HL-60/S4 treated with retinoic acid at 250 ng/mL for 4 days and 3 days (cell line): Measurements from ENCODE around the gene CIB4.
"Not testable (repeated sequence)": the region's sequence is repeated elsewhere in the genome, so short reads cannot be mapped to it uniquely, and the experiment has no call there.

ENCODE experiments used
- in situ Hi-C: fragments of 300-500 bp; cut with MboI; formaldehyde crosslinking; loops from 2 replicates; pipeline ENCODE4 v1.7.0; 2022; ENCODE audit warnings: low sequenced_read_pairs

The CIB4 gene

GRCh38 chr2:26572591-26572990 is 68.6 kb downstream of the CIB4 start:
- in situ Hi-C loops: no loop called here

DNA sequence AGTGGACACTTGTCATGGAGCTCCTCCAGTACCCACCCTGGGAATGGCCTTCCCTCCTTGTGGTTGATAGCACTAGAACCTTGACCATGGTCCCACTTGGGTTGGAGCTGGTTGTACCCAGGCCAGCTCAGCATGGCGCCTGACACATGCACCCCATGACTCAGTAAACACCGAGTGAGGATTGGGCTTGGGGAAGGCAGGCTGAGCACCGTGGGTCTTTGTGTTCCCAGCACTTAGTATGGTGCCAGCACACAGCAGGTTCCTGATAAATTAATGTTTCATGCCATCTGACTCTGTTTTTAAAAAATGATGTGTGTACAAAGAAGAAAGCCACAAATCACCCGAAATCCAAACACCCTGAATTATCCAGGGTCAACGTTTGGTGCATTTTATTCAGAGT is 69.8 kb downstream of the CIB4 start:
- in situ Hi-C loops: no loop called here

GRCh38 chr2:26570083-26570430 is 71.1 kb downstream of the CIB4 start:
- in situ Hi-C loops: no loop called here

GRCh38 chr2:26569216-26570082 is 71.7 kb downstream of the CIB4 start:
- in situ Hi-C loops: no loop called here

DNA sequence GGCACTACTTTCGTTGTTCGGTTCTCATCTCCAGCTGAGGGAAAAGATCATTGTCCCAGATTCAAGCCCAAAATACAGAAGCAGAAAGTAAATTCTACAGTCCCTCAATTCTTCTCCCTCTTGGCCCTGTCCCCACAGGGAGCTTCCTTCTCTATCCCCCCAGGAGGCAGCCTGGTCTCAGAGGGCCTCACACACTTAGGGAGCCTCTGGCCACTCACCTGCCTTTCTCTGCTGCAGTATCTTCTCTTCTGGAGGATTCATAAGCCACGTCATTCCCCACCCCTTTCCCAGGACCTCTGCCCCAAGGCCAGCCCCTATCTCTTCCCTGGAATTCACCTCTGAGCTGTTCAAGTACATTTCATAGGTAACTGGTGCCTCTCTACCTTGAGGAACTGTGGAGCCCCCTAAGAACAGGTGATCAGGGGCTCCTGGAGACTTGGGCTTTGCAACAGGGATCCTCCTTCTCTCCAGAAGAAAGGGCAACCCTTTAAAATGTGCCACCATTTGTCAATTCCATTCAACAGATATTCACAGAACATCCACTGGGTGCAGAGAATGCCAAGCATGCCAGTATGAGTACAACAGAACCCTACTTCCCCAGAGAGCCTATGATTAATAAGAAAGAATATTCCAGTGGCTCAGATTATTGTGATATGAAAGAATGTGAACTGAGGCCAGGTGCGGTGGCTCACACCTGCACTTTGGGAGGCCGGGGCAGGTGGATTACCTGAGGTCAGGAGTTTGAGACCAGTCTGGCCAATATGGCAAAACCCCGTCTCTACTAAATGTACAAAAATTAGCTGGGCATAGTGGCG is 72.9 kb downstream of the CIB4 start:
- in situ Hi-C loops: no loop called here

GRCh38 chr2:26567534-26567933 is 73.6 kb downstream of the CIB4 start:
- in situ Hi-C loops: no loop called here

DNA sequence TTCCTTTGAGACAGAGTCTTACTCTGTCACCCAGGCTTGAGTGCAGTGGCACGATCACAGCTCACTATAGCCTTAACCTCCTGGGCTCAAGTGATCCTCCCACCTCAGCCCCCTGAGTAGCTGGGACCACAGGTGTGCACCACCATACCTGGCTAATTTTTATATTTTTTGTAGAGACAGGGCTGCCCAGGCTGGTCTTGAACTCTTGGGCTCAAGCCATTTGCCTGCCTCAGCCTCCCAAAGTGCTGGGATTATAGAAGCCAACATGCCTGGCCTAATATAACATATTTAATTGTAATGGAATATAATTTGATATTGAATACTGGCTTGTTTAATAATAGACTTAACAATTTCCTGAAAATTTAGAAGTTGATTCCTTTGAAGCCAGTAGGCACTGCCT is 74.4 kb downstream of the CIB4 start:
- in situ Hi-C loops: not testable (repeated sequence)

DNA sequence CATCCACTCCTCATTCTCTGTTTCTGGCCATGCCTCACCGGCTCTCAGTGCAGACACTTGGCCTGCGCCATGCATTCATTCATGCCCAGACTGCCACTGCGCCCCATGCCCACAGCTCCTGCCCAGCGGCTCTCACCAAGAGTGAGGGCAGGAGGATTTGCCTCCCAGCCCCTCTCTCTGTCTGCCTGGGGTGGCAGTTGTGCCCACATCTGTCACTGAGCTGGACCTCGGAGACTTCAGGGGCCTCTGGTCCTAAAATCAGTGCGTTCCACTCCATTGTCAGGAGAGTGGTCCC is 75.1 kb downstream of the CIB4 start:
- in situ Hi-C loops: no loop called here

- in situ Hi-C loops: no loop called here
These were observed 77.0 kb downstream of the CIB4 start for GRCh38 chr2:26564121-26564644.

DNA sequence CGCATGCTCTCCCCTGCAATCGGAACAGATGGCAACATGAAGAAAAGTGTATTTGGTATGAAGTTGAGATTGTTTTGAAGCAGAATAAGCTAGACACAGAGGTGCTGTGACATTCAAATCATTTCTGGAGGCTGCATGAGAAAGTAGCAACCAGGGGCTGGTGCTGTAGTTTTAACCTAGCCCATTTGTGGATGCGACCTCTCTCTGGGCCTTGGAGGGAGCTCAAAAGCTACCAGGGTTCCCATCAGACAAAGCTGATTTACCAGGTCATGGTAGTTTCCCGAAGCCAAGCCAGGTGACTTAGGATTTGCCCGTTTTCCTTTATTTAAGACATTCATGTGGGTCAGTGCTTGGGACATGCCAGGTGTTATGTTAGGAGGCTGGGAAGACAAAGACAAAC is 77.5 kb downstream of the CIB4 start:
- in situ Hi-C loops: no loop called here

DNA sequence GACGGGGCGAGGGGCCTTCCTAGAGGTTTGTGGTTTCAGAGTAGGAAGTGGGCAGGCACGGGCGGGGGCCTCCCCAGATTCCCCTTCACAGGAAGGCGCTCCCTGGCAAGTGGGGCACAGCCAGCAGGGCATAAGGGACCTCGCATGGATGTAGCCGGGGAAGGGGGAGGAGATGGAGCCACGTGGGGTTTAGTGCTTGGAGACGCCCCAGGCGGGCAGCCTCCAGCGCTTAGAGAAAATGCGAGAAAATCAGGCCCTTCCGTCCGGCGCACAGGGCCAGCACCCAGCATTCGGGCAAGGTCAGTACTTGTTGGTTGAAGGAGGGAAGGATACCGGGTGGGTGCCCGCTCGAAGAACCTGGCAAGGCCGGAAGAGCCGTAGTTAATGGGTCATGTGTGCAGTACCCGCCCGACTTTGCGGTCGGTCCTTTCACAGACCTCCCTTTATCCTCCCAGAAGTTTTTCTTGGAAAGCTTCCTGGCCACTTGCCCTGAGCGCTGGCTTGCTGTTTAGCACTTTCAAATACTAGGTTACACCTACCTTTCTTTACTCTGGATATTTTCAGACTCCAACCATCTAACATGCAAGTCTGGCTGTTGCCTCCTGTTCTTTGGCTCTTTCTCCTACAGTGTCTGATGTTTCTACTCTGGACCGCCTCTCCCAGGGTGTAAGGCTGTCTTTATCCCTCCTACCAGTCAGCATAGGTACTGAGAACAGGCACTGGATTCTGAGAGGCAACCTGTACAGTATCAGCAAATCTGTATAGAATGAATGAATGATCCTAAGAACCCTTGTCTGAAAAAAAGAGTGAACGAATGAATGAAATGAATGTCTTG is 78.1 kb downstream of the CIB4 start:
- in situ Hi-C loops: no loop called here

DNA sequence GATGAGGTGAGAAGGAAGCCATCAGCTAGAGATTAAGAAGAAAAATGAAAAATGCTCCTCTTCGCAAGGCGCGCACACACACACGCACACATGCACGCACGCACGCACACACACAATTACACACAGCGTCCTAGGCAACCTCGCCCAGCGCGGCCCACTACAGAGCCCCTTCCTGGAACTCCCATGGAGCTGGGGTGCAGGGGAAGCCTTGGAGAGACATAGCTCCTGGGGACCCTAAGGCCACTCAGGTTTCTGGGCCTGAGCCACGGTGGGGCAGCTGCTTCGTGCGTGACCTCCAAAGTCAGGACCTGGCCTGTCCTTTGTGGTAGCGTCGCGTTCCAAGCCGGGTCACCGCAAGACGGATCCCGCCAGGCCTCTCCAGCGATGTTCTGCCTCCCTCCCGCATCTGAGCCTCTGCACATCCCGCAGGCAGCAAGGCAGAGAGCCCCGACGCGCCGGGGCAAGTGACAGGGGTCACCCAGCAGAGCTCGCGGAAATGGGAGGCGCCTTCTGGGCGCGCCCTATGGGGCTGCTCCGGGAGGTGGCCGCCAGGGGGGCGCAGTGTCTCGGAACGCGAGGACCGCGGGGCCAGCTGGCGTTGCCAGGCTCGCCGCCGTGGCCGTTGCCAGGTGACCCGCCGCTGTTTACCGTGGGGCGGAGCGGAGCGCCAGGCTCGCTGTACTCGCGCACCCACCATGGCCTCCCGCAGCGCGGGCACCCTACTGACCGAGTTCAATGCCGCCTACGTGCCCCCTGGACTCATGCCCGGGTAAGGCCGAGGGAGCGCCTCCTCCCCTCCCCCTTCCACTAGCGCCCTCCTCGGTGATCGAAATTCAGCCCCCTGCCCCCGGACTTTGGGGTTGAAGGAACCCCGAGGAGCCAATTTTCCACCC is 79.0 kb downstream of the CIB4 start:
- in situ Hi-C loops: no loop called here

GRCh38 chr2:26561376-26561775 is 79.8 kb downstream of the CIB4 start:
- in situ Hi-C loops: no loop called here

DNA sequence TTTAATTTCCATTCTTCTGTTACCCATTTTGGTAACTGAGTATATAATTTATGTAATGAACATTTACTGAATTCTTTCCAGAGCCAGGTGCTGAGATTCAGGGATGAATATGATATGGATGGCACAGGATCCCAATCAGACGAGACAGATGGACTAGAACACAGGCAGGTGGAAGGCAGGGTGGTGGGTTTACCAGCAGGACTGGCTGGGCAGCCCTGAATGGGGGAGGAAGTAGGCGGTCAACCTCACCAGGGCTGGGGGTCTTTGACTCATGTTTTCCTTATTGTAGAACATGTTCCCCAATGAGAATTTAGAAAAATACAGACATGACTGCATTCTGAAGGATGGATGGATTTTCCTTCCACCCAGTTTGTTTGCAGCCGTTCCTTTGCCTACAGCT is 80.3 kb downstream of the CIB4 start:
- in situ Hi-C loops: no loop called here

DNA sequence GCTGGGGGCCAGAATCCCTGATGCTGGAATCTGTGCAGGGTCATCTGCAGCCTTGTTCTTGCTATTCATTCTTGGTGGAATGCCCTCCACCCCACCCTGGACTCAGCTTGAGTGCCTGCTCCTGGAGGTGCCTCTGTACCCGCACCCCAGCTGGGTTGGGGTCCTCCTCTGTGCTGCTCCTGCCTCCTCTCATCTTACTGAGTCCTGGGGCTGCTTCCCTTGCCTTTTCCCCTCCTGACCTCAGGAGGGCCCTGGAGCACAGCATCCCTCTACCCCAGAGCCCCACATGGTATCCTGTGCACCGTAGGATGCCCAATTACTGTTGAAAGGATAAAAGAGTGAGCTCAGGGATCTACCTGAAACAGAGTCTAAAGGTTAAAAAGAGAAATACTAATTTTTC is 81.6 kb downstream of the CIB4 start:
- in situ Hi-C loops: no loop called here

DNA sequence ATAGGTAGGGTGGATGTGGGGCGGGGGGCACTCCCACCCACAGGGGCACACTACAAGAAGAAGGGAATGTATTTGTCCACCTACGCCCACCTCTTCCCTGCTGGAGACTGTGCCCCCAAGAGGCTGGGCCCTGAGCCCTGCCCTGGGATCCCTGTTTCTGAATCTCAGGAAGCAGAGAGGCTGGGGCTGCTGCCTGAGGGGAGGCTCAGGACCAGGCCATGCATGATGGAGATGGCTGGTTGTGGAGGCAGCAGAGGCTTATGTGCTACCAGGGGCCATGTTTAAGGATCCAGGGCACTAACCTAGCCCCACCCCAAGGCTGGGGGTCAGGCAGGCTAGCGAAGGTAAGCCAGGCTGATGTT is 82.1 kb downstream of the CIB4 start:
- in situ Hi-C loops: no loop called here

- in situ Hi-C loops: no loop called here
These were observed 82.7 kb downstream of the CIB4 start for GRCh38 chr2:26558271-26559043.

DNA sequence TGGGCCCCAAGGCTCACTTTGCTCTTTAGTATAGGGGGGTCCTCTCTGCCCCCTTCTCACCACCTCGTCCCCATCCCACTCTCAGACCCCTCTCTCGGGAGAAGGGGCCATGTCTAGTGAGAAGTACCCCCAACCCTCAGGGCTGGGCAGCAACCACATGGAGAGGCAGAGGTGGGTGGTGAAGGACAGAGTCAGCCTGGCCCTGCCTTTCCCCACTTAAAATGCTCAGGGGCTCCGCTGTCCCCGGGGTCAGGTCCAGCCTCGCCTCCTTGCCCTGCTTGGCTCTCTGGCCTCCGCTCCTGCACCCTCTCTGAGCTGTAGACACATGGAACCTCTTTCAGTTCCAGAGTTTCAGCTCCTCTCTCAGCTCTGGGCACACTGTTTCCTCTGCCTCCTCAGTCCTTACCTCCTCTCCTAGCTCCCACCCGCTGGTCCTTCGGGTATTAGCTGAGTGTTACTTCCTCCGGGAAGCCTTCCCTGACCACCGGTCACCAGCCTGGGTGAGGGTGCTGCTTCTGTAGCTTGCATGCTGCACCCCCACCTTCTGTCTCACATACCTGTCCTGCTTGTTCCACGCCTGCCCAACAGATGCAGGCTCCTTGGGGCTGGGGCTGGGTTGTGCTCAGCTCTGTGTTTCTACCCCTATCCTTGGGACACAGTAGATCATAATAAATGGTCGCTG is 83.8 kb downstream of the CIB4 start:
- in situ Hi-C loops: no loop called here
